HG03095 (cell line): ENCODE data around the gene ME3.

ENCODE experiments used
- ATAC-seq: cut with Tn5 transposase; IDR thresholded peaks from one replicate; pipeline ENCODE4 v1.9.1; 2021; ENCODE audit warnings: moderate library complexity; ENCODE audit not compliant: unreplicated experiment

ME3 gene

GRCh38 chr11:86495351-86495750 lies 177.1 kb downstream of the ME3 start:
- no peak for ATAC-seq

- no peak for ATAC-seq
Observed at GRCh38 chr11:86492370-86493010, 179.9 kb downstream of the ME3 start.

- ATAC-seq: no peak
Observed at GRCh38 chr11:86491027-86491426, 181.4 kb downstream of the ME3 start.

- no peak for ATAC-seq
Observed at GRCh38 chr11:86490582-86490981, 181.8 kb downstream of the ME3 start.

- no peak for ATAC-seq
Observed at GRCh38 chr11:86489442-86489841, 183.0 kb downstream of the ME3 start.

- ATAC-seq: no peak
Observed at GRCh38 chr11:86488553-86488952, 183.9 kb downstream of the ME3 start.

DNA sequence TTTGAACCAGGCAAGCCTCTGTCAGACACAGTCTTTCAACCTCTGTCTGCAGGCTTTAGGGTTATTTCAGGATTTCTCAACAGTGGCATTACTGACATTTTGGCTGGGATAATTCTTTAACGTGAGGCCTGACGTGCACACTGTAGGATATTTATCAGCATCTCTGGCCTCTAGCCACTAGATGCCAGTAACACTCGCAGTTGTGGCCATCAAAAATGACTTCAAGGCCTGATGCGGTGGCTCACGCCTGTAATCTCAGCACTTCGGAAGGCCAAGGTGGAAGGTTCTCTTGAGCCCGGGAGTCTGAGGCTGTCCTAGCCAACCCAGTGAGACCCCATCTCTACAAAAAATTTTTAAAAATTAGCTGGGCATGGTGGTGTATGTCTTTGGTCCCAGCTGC lies 184.7 kb downstream of the ME3 start:
- ATAC-seq: no peak

DNA sequence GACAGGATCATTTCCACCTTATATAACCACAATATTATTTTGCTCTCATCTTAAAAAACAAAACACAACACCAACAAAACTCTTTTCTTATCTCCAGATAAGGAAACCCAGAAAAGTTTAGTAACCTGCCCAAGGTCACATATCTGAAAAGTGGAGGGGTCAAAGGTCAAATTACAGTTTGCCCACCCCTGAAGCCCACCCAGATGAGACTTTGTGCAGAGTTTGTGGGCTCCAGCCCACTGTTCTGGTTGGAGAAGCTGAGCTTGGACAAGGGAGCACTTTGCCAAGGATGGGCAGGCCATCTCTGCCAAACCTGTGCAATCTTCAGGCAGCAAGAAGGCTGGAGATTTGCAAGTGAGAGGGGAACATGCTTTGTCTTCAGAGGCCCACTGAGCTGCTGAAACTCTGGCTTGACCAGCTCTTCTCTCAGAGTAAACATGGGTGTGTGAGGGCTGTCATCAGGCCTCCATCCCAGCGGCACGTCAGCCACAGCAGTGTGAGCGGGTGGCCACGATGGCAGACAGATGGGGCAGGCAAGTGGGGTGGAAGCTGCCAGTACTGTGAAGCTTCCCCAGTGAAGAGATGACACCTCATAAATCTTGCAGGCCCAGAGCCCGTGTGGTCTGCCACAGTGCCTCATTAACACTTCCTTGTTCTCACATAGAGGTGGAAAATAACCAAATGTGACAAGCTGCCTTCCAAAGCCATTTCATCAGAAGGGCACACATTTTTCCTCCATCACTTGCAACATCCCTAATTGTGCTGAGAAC lies 186.0 kb downstream of the ME3 start:
- no peak for ATAC-seq

DNA sequence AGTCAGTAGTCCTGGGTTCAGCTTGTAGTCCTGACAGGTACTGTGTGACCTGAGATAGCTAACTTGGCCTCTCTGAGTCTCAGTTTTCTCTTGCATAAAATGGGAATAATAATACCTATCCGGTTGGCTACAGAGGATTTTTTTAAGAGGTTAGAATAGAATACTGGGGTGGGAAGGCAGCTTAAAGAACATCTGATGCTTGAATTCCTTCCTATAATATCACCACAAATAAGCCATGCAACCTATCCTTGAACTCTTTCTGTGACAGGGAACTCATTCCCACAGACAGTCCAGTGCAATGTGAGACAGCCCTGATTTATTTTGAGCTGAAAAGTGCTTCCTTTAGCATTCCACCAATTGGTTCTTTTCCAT lies 187.6 kb downstream of the ME3 start:
- ATAC-seq: no peak

DNA sequence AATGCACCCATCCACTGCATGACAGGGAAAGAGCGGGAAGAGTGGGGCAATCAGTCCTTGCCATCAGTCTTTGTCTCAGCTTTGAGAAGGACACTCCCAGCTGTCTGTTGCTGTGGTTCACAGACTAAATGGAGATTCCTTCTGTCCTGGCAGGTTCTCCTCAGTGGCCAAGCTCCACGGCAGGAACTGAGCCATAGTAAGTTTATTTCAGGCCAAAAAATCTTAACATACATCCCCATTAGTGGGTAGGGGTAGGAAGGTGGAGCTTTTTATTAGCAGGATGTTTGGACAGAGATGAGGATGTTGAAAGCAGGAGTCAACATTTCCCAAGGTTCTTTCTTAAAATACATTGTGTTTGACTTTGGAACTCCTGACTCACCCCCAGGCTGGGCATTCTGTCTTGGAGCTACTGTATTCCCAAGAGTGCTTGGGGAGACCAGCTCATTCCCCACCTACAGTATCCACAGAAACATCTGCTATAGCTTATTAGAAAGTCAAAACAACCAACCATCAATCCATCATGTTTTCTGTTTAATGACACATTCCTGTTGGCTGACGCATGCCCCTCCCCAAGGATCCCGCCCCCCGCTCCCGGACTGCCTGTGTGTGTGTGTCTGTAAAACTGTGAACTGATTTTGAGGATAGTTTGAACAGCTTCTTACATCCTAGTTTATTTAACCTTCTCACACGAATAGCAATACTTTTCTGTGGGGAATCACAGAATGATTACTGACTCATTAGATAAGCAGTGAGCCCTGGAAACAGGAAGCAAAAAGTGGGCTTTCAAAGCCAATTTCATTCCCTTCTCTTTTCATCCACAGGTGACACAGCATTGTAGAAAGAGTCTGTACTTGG lies 188.2 kb downstream of the ME3 start:
- no peak for ATAC-seq

DNA sequence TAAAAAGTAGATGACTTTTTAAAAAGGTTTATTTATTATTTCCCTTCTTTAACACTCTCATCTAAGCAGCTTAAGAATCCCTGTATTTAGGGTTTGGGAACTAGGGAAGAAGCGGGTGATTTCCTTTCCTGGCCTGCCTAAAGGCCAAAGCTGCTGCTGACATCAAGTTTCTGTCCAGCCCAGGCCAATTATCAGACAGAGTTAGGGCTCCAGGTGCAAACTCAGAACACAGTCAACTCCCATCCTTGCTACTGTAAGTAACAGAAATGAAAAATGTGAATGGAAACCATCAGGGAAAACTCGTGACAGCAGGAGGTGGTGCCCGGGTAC lies 188.8 kb downstream of the ME3 start:
- no peak for ATAC-seq

- ATAC-seq: no peak
Observed at GRCh38 chr11:86482692-86483091, 189.7 kb downstream of the ME3 start.

- no peak for ATAC-seq
Observed at GRCh38 chr11:86481399-86481798, 191.0 kb downstream of the ME3 start.

DNA sequence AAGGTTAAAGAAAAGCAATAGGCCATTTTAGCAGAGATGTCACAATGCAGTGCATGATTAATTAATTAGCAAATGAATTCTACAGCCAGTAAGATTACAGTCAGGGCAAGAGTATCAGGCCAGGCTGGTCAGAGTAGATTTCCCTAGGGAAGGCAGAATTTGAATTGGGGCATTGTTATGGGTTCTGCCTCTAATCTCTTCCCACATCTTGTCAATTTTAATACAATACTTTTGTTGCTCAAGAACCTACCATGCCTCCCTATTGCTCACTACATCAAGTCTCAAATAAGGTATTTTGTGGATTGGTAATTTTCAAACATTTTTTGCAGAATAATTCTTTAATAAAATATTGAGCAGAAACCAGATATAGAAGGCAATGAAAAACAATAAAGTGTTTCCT lies 194.1 kb downstream of the ME3 start:
- ATAC-seq: no peak

DNA sequence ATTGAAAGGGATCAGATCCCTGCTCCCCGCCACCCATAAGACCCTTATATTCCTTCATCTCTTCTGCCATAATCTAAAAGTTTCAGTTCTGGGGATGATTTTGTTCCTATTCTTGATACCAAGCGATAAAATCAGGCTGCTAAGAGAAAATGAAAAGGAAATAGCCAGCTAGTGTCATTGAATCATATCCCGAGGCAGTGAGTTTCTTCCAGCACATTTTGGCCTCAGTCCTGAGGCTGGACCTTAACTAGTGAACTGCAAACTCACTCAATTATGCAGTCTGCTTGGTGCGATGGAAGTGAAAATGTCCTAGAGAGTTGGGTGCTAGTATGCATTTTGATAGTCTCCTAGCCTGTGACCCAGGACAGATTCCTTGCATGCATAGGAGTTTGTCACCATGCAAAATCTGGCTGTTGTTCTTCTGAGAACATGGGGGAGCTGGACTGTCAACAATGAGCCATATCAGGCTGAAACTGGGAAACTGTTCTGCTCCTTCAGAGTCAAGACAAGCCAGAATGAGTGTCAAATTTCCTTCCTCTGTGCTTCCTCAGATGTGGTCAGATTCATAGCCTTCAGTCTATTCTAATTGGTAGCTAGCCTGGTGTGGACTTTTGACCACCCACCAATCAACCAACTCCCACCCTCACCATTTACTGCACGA lies 194.8 kb downstream of the ME3 start:
- no peak for ATAC-seq

GRCh38 chr11:86476109-86476861 lies 196.1 kb downstream of the ME3 start:
- no peak for ATAC-seq

GRCh38 chr11:86475027-86475426 lies 197.4 kb downstream of the ME3 start:
- ATAC-seq: no peak

GRCh38 chr11:86473991-86474833 lies 198.2 kb downstream of the ME3 start:
- ATAC-seq: no peak

GRCh38 chr11:86469491-86470388 lies 202.7 kb downstream of the ME3 start:
- no peak for ATAC-seq
